ENCODE data around the gene HS2ST1. TPM values are rescaled to one million over a fixed set of nuclear protein-coding genes. Genes with fewer than 3 reads are reported as not detected.
A peak's percentile ranks its signal among the peaks of the same experiment; 100 is the strongest.

Gene HS2ST1
- polyA plus RNA-seq, 1 donor: 15.6 TPM

DNA sequence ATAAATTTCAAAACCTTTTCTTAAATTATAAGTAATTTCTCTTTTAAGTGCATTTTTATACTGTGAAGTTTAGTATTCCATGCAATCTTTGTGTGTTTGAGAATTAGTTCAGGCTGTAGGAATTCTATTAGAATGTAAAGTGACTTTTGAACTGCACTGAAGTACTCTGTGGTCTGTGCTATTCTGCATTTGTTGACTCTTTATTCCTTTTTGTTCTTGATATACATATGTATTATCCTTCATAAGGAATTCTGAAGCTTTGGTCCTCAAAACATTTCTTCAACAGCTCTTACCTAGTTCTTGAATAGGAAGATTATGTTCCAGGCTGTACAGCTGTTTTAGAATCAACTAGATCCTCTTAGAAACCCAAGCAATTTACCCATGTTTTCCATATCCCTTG is 158.0 kb downstream of the HS2ST1 start:
- DNase-seq: no peak

DNA sequence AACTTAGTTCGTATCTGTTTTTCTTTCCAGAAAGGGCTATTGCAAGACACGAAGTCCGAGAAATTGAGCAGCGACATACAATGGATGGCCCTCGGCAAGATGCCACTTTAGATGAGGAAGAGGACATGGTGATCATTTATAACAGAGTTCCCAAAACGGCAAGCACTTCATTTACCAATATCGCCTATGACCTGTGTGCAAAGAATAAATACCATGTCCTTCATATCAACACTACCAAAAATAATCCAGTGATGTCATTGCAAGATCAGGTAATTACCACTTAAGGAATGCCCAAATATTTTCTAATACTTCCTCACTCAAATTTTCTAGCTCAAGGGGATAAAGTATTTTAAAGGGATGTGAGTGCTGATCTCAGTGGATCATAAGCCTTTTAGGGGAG is 158.5 kb downstream of the HS2ST1 start:
- no peak for DNase-seq

DNA sequence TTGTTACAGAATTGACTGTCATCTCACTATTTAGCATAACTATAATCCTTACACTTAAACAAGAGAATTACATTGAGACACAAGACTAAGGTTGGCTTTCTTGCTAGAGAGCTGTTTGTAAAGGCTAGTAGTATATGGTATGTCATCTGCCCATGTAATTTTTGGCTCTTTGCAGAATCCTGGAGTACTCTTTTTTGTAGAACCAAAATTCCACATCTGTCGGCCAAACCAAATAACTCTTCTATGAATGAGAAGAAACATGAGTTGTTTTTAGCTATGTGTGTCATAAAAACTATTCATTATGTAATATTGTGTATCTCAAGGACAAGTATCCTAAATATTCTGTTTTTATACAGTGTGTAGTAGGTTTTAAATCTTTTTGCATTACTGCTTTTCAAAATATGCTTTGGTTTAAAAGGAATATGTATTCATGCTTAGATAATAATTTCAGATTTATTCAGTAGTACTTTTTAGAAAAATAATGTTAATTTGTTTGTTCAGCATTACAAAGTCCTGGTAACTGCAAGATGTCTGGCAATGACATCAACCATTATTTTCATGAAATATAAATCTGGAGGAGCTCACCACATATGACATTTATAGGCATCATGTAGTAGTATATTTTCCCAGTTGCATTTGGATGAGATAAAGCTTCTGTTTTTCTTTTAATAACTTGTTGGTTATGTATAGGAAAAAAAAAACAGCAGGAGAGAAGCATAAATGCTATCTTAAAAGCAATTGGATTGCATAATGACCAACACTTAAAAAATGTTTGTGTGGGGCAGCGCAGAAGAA is 159.8 kb downstream of the HS2ST1 start:
- DNase-seq: no peak

DNA sequence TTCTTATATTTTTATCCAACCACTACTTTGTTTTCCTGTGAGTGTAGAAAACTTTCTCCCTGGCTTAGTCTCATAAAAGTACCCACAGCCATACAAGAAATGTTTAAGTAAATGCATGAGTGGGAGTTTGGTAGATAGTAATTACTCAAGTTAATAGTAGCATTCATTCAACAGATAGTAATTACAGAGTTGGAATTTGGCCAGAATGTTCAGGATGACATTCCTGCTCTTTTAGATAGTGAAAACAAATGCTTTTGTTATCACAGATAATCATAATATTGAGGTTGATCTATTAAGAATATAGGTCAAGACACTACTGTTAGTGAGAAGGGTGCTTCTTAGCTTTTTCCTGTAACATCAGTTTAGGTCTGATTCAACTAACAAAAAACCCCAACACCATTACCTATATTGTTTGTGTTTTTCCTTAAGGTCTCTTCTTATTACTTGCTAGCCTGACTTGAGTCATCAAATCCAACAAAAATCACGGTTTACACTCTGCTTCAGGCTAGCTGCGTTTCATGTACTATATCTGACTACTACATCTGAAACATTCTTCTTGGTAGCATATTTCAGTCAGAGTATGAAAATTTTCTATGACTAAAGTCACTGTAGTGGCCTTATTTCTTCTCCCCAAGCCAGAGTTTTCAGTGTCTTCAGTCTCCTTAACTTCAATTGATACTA is 163.7 kb downstream of the HS2ST1 start:
- DNase-seq: no peak

DNA sequence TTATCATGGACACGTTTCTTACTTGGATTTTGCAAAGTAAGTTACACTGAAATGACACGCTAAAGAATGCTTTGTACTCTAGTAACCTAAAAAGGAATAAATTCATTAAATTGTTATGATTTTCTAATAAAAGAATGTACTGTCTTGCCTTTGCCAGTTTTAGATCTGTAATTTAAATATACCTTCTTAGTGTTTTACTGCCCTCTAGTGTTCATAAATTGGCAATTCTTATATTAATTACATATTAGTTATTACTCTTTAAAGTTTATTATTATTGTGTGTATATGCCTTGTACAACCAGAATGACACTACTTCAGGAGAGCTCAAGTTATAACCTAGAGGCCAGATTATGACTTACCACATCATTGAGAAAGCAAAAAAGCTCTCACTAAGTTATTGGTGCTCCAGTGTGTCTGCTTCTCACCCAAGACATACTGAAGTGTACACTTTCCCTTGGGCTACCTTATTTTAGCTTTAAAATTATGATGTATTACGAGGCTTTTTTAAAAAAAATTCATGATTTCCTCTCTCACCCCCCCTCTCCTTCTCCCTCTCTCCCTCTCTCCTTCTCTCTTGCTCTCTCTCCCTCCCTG is 169.9 kb downstream of the HS2ST1 start:
- peak; percentile 9 for DNase-seq

DNA sequence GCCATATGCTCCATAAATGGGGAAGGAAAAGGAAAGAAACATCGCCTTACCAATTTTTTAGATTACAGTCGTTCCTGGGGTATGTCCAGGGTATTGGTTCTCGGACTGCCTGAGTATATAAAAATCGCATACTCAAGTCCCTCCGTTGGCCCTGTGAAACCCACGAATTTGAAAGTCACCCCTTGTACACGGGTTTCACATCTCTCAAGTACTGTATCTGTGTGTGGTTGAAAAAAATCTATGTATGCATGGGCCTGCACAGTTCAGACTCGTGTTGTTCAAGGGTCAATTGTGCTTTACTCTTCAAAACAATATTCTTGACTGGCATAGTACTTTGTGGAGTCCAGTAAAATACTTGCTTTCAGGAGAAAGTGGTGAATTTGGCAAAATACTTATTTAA is 171.7 kb downstream of the HS2ST1 start:
- no peak for DNase-seq

DNA sequence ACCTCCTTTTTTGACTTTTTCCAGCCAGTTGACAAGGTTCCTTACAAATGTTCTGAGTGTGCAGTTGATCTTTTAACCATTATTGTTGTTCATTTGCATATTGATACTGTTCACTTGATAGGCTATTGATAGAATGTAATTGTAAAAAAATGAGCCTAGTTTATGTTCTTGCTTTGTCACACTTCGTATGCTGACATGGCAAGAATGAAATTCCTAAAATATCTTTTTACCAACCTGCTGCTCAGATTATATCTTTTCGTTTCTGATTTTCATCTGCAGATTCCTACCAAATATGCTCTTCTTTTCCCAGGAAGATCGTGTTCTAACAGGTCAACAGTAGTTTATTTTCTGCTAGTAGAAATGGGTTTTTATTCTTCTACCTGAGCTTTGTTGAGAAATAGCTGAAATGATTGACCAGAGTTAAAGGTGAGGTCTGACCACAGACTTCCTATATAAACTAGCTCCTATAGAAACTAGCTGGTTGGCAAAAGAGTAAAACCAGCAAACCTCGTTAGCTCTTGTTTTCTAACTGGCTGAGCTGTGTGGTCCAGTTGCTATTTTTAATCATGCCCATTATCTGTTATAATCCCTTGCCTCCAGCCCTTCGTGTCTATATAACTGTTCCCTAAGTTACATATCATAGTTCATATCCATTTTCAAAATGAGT is 174.8 kb downstream of the HS2ST1 start:
- no peak for DNase-seq

DNA sequence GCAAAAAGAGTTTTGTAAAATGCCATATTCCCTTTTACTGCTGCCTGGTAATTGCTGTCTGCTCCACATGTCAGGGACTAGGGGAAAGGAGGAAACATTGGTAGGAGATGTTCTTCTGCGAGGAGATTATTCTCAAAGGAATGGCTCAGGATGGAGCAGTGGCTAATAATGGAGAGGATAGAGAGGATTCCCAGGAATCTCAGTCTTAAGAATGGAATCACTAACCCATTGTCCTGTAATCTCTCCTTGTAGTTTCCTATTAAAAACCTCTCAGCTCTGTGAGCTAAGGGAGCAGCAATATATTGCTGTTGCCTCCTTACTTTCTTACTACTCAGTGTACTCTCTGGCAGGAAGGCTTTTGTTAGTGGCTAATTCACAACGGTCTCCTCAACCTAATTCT is 175.4 kb downstream of the HS2ST1 start:
- no peak for DNase-seq

DNA sequence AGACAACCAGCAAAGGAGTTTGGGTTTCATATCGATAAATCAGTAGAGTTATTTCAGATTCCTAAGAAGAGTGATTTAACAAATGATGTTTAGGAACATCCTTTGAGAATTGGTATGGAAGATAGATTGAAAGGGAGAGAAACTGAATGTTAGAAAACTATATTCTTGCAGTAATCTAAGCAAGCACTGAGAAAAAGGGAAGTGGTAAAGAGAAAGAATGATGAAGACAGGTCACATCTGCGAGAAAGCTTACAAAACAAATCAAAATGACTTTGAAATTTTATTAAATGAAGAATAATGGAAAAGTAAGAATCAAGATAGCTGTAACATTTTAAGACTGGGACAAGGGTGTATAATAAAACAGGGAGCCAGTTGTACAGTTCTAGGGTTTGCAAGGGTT is 177.0 kb downstream of the HS2ST1 start:
- no peak for DNase-seq

DNA sequence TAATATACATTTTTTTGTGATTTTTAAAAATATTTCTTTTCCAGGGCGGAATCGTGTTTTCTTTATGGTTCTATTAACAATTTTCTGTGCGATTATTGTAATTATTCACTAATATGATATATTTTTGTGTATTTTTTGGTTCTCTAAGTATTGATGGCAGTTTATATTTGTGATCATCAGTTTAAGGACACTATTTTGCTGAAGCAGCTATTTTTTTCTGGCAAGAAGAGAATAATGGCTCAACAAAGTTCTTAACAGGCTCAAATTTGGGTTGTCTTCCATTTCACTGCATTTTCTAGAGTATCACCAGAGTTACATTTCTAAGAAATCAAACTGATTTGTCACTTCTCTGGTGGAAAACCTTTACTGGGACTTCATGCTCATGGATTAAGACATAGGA is 178.4 kb downstream of the HS2ST1 start:
- DNase-seq: no peak

DNA sequence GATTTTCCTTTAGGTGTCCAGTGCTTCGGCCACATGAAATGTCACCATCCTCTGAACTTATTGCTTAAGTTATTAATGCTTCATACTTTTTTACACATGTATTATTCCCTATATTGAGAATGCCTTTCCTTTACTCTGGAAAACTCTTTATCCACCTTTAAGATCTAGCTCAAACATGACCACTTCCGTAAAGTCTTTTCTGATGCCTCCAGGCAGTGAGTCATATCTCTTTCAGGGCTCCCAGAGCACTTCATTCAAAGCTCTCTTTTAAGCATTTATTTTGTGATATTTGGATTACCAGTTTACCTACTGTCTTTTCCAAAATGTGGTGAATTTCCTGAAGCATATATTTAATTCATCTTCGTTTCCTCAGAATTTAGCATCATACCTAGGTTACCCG is 178.9 kb downstream of the HS2ST1 start:
- DNase-seq: no peak

DNA sequence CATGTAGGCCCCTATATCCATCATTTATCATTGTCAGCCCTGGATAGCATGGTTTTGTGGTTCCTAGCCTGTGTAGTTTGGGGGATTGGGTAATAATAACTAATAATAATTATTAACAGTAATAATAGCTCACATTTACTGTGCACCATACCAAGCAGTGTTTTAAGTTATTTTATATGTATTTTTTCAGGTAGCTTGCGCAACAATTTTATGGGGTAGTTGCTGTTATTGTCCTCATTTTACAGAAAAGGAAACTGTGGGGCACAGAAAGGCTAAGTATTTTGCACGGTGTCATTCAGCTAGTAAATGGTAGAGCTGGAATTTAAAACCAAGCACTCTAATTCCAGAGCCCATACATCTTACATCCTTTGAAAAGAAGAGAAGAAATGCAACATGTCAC is 179.8 kb downstream of the HS2ST1 start:
- no peak for DNase-seq

DNA sequence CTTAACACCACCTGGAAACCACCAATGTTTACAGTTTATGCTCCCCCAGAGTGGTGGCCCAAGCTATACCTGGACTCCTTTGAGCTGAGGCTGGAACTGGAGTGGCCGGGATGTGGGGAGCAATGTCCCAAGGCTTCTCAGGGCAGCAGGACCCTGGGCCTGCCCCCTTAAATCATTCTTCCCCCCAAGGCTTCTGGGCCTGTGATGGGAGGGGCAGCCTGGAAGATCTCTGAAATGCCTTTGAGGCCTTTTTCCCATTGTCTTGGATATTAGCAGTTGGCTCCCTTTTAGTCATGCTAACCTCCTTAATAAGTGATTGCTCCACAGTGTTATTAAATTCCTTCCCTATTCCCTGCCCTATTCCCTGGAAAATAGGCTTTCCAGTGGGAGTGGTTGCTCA is 185.8 kb downstream of the HS2ST1 start:
- no peak for DNase-seq

DNA sequence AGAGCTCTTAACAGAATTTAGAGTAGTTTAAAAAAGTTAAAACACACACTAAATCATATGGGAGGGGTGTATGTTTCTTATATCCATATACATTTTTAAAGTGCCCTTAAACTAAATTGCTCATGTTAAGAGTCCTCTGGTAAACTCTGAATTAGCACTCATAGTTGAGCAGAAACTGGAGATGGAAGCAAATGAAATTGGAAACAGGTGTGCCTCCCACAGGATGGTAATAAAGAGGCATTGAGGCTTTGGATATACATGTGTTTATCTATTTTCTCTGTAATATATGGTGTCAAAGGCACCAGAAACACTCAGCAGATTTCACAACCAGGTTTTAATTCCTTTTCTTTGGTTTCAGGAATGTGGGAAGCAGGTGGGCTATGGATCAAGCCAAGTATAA is 188.6 kb downstream of the HS2ST1 start:
- DNase-seq: no peak

DNA sequence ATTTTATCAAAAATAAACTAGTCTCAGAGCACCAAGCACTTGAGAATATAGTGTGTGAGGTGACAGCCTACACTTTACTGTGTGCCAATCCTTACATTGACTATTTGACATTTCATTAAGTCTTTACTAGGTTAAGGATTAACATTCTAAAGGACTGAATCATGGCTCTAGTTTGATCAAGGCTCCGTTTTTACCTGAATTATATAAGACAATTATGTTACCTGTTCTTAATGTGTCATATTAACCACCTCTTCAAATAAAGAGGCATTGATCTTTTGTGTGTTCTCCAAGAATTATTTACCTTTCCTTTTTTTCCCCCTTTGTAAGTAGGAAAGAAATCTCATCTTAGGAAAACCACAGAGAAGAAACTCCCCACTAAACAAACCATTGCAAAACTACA is 189.7 kb downstream of the HS2ST1 start:
- no peak for DNase-seq

DNA sequence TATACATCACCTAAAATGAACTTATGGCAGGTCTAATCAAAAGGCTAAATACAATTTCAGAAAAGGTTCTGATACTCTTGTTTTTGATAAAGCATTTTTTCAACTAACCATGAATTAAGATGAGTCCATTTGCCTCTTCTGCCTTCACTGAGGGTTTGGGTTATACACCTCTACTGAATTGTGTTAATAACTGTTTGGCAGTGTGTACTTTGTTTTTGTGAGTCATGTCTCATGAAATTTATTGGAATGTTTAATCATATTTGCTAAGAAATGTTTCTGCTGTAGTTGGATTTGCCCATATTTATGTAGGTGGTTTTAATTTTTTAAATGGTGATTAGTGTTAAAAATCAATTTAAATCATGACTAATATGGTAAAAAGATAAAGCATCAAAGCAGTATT is 190.5 kb downstream of the HS2ST1 start:
- no peak for DNase-seq

DNA sequence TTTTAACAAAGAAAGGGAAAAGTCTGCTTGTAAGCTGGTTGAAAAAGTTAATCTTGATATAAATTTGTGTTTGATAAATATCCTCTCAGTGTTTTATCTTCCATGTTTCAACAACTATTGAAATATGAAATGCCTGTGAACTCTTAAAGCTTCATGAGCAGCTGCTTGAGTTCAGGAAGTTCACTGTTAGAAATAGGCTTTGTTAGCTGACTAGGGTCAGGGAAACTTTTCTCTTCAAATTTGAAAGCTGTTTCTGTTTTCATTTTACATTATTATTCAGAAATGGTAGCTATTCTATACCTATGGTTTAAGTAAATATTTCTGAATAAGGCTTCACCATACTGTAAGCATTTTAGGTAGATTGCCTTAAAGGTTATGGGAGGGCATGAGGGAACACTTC is 191.7 kb downstream of the HS2ST1 start:
- DNase-seq: no peak

DNA sequence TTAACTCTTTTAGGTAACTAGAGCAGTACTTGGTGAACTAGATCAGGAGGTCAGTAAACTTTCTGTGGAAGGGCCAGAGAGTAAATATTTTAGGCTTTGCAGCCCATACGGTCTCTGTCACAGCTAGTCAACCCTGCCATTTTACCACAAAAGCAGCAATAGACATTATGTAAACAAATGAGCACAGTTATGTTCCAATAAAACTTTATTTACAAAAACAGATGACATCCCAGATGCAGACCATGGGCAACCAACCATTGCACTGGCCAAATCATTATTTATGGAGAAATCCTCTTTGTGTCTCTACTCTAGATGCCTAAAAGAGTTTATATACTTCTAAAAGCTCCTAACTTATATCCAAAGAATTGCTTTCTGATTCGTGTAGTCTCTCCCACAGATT is 192.4 kb downstream of the HS2ST1 start:
- DNase-seq: no peak

DNA sequence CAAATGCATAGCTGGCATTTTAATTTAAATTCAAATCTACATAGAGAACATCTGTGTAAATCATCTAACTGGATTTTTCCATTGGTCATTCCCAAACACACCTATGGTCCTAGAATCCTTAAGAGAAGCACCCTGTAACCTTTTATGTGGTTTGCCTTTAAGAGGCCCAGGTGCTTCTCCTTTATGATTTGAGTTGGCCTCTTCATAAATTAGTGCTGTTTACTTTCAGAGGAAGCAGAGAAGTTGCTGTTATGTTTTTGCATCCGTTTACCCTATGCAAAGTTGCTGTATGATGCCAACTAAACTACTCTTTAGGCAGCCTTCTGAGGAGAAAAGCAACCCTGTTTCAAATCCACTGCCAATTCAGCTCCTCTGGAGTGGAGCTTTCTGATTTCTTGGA is 193.8 kb downstream of the HS2ST1 start:
- no peak for DNase-seq

DNA sequence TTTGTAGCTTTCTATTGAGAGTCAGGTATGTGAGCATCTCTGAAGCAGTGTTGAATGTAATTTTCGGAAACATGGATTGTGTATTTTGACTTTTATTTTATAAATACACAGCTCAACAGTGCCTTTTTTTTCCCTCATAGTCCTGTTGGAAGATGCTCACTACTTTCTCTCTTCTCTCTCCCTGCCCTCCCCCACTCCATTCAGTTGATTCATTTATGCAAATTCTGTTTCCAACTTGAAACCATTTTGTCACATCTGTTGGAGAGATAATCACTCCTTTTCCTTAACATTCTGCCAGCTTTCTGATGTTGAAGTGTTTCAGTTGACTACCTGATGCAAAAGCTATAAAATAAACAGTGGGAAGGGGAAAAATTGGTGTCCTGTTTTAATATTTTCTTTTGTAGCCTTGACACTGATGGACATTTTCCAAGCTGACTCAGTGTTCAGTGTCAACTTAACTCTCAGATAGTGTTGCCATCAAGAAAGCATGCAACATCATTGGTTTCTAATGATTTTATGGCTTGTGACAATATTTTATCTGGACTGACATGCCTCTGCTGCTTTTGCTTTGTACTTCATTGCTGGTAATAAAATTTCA is 194.5 kb downstream of the HS2ST1 start:
- no peak for DNase-seq

DNA sequence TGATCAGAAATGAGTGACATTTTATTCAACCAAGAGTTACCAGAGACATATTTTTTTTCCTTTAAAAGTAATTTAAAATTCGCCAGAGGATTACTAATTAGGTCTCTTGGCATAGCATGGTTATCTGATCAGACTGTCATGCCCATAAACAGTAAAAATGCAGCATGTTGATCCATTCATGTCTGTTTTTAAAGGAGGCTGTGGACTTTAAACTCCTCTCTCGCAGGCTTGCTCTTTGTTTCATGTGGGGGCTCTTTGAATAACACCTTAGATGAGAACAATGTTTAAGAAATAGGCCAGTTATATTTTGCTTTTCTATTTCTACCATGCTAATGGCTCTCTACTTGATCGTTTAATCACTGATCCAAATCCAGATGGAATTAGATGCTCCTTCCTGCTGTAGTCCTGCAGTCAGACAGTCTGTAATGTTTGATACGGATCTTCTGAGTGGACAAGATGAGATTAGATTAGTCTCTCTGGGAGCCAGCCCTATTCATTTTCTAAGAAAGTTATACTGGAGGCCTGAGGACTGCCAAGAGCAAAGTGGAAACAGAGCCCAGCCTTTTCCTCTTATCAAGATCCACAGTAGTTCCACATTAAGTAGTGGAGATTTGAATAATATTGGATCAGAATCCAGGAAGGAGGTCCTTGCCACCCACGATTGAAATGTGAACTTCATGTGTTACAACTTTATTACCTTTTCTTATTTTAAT is 197.4 kb downstream of the HS2ST1 start:
- DNase-seq: no peak

DNA sequence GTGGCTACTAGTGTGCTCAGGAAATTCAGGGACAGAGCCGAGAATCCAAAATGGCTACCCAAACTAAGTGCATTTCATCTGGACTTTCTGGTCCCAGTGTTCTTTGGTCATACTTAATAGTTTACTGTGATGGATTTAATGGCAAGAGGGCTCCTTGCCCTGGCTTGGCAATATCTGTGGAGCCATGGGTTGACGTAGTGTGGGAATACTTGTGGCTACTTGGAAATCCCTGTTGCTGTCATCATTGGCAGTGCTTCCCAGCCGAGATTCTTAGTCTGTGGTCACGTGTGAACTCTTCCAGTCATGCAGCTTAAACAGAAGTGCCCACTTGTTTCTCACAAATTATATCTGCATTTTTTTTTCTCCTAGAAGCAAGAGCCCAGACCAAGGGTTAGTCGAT is 198.9 kb downstream of the HS2ST1 start:
- DNase-seq: no peak

All from hindlimb muscle (tissue), 1 donor.